Measurements from ENCODE around the gene AMDHD2.

DNA sequence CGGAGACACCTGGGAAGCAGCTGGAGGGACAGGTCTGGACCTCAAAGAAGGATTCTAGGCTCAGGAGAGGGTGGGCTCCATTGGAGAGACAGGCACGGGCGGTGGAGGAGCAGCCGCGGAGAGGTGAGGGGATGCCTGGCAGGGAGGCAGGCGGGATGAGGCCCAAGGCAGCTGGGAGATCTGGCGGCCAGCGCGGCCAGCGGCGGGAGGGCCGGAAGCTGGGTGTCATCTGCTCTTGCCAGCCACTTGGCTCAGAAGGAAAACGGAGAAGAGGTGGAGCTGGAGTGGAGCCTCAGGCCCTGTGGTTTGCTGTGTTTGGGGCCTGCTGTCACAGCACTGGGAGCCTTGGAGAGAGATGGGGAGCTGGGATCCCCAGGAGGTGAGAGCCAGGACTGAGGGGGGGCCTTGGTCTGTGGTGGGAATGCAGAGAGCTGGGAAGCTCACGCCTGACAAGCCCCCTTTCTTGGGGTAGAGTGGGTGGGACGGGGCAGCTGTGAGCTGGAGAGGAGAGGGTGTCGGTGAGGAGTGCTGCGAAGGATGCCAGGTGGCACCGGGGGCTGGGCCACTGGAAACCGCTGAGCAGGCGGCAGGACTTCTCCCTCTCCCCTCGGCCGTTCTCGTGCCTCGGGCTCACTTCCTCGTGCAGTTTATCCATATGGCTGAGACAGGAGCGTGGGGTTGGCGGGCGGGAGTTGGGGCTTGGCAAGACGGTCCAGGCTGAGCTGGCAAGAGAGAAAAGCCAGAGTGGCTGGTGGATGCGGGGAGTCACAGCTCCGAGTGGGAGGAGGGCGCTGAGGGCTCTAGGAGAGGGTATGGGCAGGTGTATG lies 37.2 kb upstream of the AMDHD2 start:
- TF ChIP-seq EZH2 (IDR thresholded peaks at IDR 0.05; ENCODE audit: low read depth, unreplicated experiment) (no peak), POLR2AphosphoS5 (IDR thresholded peaks at IDR 0.05; ENCODE audit: low read depth) (no peak), REST (IDR thresholded peaks at IDR 0.05; ENCODE audit: unreplicated experiment) (no peak), EZH2phosphoT487 (IDR thresholded peaks at IDR 0.05; ENCODE audit: unreplicated experiment) (no peak), CREB1 (CRISPR knock-in tag; IDR thresholded peaks at IDR 0.05; ENCODE audit: low read depth) (no peak), NANOG (IDR thresholded peaks at IDR 0.05; ENCODE audit: borderline replicate concordance) (no peak), STAT1 (IDR thresholded peaks at IDR 0.05; ENCODE audit: unreplicated experiment) (no peak), ZNF114 (CRISPR knock-in tag; IDR thresholded peaks at IDR 0.05) (no peak)
- TF ChIP-seq, protein P1, sequence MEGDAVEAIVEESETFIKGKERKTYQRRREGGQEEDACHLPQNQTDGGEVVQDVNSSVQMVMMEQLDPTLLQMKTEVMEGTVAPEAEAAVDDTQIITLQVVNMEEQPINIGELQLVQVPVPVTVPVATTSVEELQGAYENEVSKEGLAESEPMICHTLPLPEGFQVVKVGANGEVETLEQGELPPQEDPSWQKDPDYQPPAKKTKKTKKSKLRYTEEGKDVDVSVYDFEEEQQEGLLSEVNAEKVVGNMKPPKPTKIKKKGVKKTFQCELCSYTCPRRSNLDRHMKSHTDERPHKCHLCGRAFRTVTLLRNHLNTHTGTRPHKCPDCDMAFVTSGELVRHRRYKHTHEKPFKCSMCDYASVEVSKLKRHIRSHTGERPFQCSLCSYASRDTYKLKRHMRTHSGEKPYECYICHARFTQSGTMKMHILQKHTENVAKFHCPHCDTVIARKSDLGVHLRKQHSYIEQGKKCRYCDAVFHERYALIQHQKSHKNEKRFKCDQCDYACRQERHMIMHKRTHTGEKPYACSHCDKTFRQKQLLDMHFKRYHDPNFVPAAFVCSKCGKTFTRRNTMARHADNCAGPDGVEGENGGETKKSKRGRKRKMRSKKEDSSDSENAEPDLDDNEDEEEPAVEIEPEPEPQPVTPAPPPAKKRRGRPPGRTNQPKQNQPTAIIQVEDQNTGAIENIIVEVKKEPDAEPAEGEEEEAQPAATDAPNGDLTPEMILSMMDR (conservative IDR thresholded peaks at IDR 0.05; ENCODE audit: low read depth in 2 of 2): no peak

Measured in GM23338 (cell line).